Measurements from ENCODE around the gene UBAC2.

Gene UBAC2

DNA sequence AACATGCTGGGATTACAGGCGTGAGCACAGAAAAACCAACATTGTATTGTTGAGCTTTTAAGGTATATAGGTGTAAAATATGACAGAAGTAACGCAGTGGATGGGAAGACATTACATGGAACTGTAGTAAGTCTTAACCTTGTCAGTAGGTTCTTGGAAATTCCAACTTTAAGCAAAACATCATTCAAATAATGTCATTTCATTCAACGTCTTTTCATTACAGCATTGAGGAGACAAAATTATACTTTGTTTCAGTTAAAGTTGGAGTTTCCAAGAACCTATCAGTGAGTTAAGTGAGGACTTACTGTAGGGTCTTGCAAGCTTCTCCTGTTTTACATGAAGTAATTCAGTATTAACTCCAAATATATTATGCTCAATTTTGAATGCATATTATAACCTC, 133.6 kb downstream of the UBAC2 start:
- no peak for DNase-seq (ENCODE audit: low read depth in 1 of 2, low spot score in 1 of 2)

DNA sequence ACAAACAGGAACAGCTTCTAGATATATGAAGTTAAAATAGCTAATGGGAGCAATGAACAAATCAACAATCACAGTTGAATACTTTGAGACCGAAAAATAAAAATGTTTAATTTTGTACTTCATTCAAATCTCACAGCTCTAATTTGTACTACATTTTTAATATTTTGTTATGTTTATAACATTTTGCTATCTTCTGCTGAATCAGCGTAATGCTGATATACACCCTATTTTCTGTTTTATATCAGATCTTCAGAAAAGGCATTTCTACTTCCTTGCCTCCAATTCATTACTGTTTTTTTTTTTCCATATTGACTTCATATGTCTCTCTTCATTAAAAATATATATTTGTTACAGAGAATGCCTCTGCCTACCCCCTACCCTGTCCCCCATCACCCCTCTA, 134.4 kb downstream of the UBAC2 start:
- DNase-seq (ENCODE audit: low read depth in 1 of 2, low spot score in 1 of 2): no peak

- DNase-seq (ENCODE audit: low read depth in 1 of 2, low spot score in 1 of 2): no peak
These were observed 134.9 kb downstream of the UBAC2 start for GRCh38 chr13:99335603-99336002.

GRCh38 chr13:99339230-99339721, 138.6 kb downstream of the UBAC2 start:
- no peak for DNase-seq (ENCODE audit: low read depth in 1 of 2, low spot score in 1 of 2)

DNA sequence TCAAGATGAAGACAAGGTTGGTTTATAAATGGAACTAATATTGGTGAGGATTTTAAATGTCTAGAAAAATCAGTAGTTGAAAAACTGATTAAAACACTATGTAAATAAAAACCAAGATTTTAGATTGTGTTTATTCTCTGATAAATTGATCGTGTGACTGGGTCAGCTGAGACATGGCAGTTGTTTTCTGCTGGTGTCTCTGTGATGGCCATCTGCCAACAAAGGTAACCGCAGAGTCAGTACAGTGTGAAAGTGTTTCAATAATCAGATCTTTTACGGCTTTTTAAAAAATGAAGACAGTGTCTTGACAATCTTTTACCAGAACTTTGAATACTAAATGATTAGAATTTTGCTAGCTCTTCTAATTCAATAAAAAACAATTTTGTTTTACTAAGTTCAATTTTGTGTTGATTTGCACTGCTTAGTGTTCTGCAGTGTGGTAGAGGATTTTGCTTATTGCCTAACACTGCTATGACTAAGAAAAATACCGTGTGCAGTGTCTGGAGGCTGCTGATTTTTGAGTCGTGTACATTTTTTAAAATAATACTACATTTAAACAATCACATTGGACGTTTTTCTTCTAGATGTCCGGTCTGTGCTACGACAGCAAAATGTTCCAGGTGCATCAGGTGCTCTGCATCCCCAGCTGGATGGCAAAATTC, 139.2 kb downstream of the UBAC2 start:
- no peak for DNase-seq (ENCODE audit: low read depth in 1 of 2, low spot score in 1 of 2)

- DNase-seq (ENCODE audit: low read depth in 1 of 2, low spot score in 1 of 2): no peak
These were observed 140.0 kb downstream of the UBAC2 start for GRCh38 chr13:99340638-99341037.

GRCh38 chr13:99341969-99342722, 141.5 kb downstream of the UBAC2 start:
- no peak for DNase-seq (ENCODE audit: low read depth in 1 of 2, low spot score in 1 of 2)

GRCh38 chr13:99342723-99343315, 142.2 kb downstream of the UBAC2 start:
- no peak for DNase-seq (ENCODE audit: low read depth in 1 of 2, low spot score in 1 of 2)

- no peak for DNase-seq (ENCODE audit: low read depth in 1 of 2, low spot score in 1 of 2)
These were observed 144.1 kb downstream of the UBAC2 start for GRCh38 chr13:99344610-99345208.

GRCh38 chr13:99345345-99345744, 144.7 kb downstream of the UBAC2 start:
- no peak for DNase-seq (ENCODE audit: low read depth in 1 of 2, low spot score in 1 of 2)

- DNase-seq (ENCODE audit: low read depth in 1 of 2, low spot score in 1 of 2): no peak
These were observed 145.8 kb downstream of the UBAC2 start for GRCh38 chr13:99346335-99347042.

DNA sequence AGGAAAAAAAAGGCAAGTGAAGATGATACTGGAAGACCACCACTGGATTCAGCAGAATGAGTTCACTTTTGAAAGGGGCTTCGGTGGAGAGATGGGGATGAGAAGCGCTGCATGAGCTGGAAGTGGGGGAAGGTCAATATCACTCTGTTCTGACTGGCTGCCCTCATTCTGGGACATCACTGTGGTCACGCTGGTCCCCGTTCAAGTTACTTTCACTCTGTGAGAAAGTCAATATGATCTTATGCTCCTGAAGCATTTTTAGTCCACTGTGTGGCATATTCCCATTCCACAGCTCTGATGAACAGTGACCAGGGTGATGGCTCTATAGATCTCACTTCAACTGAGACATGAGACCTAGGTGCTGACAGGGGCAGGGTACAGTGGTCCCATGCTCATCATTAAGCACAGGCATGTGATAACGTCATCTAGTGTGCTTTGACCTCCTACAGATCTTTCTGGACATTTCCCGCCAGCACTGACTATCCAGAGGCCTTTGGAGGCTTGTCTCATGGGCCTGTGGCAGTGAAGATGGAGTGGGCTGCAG, 146.8 kb downstream of the UBAC2 start:
- DNase-seq (ENCODE audit: low read depth in 1 of 2, low spot score in 1 of 2): no peak

DNA sequence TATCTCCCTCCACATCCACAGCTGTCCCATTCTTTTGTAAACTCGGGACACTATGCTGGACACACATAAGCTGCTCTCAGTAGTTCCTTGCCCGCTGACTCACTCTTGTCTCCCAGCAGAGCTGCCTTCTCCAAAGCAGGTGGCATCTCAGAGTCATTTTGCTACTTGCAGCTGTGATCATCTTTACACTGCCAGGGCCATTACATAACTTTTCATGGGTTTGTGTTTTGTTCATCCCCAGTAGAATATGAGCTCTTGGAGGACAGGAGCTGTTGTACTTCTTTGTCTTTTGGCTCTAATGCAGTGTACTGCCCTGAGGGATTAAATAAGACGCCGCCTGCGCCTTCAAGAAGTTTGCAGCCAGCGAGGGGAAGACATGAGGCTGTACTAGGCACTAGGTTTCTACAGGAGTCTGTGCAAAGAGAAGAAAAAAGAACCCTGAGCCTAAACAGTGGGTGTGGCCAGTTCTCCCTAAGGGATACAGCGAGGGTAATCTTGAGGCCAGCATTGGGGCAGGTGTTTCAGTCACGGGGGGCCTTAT, 147.3 kb downstream of the UBAC2 start:
- DNase-seq (ENCODE audit: low read depth in 1 of 2, low spot score in 1 of 2): no peak

DNA sequence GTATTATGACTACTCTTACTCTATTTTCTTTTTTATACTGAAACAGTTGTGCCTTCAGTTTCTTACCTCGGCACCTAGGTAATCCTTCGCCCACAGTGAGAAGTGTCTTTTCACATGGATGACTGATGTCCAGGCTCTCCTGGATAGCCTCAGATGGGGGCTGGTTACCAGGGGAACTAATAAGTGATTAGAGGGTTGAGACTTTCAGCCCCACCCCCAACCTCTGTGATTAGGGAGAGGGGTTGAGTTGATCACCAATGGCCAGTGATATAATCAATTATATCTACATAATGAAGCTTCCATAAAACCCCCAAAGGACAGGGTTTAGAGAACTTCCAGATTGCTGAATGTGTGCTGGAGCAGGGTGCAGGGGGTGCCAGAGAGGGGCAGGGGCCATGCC, 149.5 kb downstream of the UBAC2 start:
- DNase-seq (ENCODE audit: low read depth in 1 of 2, low spot score in 1 of 2): no peak

- DNase-seq (ENCODE audit: low read depth in 1 of 2, low spot score in 1 of 2): no peak
These were observed 151.1 kb downstream of the UBAC2 start for GRCh38 chr13:99351772-99352171.

DNA sequence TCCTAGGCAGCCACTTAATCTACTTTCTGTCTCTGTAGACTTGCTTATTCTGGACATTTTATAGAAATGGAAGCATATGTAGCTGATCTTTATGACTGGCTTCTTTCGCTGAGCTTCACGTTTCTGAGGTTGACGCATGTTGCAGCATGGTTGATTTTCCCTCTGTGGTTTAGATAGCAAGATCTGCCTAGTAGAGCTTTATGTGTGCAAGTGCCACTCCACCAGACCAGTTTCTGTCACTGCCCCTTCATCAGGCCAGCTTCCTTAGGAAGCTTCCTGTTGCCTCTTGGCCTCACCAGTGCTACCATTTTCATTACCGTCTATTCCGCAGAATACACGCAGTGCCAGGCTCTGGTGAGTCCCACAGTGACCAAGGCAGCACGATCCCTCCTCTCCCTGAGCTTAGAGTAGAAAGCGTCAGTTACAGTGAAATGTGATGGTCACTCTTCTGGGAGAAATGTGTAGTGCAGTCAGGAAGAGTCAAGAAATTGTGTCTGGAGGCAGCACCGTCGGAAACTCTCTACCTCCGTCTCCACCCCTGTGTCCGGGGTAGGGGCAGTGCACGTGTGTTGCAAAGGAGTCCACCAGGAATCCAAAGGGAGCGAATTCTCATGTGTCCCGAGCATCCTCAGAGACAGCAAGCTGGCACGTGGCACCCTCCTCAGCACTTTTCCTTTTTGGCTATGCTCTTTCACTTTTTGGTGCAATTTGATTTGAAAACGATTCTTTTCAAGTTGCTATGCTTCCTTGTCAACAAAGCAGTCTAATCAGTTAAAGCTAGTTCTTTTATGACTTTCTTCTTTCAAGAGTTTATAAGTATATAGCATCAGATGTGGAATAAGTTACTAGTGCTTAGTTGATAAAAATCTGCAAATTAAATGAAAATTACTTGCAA, 151.9 kb downstream of the UBAC2 start:
- DNase-seq (ENCODE audit: low read depth in 1 of 2, low spot score in 1 of 2): no peak

DNA sequence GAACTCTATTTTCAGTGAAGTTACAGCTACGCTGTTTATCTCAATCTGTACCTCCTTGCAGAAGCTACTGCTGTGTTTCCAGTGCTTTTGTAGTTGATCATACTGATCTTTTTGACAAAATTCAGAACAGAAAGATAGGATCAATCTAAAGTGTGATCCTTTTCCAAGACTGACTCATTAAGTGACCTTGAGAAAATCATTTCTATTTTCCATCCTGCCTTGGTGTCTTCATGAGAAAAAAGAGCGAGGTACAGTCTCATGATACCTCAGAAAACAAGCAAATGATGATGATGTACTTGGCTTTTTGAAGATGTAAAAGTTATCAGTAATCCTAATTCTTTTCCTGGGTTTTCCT, 152.6 kb downstream of the UBAC2 start:
- DNase-seq (ENCODE audit: low read depth in 1 of 2, low spot score in 1 of 2): no peak

GRCh38 chr13:99353836-99354235, 153.2 kb downstream of the UBAC2 start:
- DNase-seq (ENCODE audit: low read depth in 1 of 2, low spot score in 1 of 2): no peak

DNA sequence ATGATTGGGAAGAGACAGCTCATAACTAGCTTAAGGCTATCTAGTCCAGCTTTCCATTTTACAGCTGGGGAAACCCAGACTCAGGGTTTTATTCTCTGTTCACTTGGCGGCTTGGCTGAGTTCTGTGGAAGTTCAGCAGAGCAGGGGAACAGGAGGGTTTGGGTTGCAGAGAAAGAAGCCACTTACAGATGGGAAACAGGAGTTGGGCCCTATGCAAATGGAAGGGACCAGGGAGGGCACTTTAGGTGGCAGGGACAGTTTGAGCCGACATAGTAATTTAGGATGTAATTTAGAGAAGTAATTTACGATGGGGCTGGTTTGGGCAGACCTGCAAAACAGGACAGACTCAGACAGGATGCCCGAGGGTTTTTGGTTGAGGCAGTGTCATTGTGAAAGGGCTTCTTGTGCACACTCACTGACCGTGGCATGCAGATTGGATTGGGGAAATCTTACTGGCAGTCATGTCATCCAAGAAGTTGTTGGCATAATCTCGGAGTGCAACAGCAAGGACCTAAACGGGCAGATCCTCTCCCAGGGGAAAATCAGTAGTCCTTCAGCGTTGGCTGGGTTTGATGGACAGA, 153.8 kb downstream of the UBAC2 start:
- no peak for DNase-seq (ENCODE audit: low read depth in 1 of 2, low spot score in 1 of 2)

All from activated T-helper 1 cell treated with anti-CD3 and anti-CD28 coated beads, Interleukin-2, amount 50 U/mL, for 16 hours (primary cell).